SW 1271 (cell line): ENCODE data around the gene LIPC.

Source experiments
- DNase-seq, 2 experiments: peaks; one replicate each; lab custom pipeline; 2025; lab: John Stamatoyannopoulos, UW

LIPC gene

GRCh38 chr15:58458076-58458475 is 26.3 kb downstream of the LIPC start:
- no peak for DNase-seq

DNA sequence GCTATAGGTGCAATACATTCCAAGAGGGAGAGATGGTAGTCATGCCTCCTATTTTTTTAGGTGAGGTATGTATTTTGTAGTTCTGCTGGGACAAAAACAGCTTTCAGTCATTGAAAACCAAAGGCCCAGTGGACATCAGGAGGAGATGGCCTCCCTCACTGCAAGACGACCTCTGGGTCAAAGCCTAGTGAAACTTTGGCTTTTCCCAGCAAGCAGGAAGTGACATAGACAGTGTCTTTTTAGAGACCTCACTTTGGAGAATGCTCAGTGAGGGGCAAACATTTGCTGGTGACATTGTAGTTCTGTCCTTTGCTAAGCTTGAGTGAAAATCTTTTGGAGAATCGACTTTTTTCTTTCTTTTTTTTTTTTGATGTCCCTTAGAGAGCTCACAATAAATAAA is 27.3 kb downstream of the LIPC start:
- DNase-seq, result no peak

- DNase-seq, result no peak
These were observed 27.8 kb downstream of the LIPC start for GRCh38 chr15:58459560-58459959.

DNA sequence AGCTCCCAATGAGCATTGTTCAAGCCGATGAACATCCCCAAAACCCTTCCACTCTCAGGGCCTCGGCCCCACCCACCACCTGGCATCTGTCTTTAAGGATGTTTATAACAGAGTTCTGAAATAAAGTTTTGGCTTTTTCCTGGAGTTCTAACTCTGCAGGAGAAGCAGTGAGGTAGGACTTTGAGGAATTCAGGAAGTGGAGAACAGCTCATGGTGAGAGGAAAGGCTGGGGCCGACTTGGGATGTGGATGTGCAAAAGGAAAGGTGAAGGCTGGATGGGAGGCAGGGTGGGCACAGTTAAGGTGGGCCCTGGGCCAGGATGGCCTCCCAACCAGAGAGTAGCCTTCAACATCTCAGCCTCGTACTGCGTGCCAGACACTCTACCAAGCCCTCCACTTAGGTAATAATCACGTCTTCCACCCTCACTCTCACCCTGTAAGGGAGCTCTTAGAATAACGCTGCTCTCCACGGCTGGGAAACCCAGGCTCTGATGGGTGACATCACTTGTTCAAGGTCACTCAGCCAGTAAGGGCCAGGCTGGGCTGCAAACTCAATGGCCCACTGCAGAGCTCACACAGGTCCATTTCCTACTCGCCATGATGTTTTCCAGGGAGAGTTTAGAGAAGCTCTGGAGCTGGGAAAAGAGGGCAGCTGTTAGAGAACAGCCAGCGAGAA is 28.5 kb downstream of the LIPC start:
- DNase-seq, result no peak

GRCh38 chr15:58460872-58461271 is 29.1 kb downstream of the LIPC start:
- no peak for DNase-seq

GRCh38 chr15:58462547-58462946 is 30.8 kb downstream of the LIPC start:
- no peak for DNase-seq

DNA sequence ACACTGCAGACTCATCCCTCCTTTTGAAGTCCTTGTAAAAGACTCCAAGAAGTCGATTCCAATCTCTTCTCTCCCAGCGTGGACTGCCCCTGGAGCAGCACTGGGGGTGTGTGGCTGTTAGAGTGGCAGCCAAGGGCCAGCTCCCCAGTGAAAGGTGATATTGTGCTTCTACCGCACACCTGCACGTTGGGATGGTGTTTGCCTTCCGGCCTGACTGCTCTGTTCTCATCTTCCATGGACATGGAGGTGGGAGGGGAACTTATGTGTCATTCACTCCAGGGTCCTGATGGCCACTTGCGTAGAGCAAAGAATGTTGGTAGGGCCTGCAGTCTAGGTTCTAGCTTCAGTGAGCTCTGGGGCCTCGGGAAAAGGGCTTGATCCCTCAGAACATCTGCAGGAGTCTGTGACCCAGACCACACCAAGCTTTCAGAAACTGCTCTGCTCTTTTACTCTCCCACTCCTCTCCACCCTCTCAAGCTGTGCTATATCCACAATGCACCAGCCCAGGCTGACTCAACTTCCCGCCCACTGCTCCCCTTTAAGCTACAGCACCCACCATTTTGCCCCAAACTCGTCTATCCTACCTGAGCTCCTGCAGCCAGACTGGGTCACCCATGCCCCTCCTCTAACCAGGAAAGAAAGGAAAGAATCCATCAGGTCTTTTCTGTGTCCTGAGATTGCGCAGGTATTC is 31.3 kb downstream of the LIPC start:
- no peak for DNase-seq

GRCh38 chr15:58463815-58464650 is 32.2 kb downstream of the LIPC start:
- no peak for DNase-seq

GRCh38 chr15:58465070-58465469 is 33.3 kb downstream of the LIPC start:
- no peak for DNase-seq

- no peak for DNase-seq
These were observed 34.2 kb downstream of the LIPC start for GRCh38 chr15:58465866-58466517.

GRCh38 chr15:58466566-58466965 is 34.8 kb downstream of the LIPC start:
- DNase-seq, result no peak

DNA sequence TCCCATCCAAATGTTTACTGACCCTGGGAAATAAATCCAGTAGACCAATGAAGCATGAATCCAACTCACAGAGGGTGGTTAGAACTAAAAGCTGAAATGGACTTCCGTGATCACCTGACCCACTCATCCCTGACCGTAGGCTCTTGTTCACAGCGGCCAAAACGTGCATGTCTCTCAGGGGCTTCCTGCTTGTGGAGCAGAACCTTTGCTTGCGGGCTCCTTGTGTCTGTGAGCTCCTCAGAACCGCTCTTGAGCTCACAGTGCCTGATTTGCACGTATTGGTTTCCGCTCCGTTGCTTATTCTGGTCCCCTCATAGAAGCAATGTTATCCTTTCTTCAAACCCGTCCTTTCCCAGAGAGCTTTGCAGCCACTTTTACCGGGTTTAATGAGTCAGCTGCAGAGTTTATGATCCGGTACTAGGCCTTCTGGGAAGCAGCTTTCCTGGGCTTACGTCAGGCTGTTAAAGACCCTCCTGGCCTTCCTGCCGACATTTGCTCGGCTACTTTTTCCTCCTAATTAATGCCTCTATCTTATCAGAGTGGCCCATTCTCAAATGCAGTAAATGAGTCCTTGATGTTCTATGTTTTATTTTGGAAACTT is 35.4 kb downstream of the LIPC start:
- no peak for DNase-seq

GRCh38 chr15:58467722-58468423 is 36.1 kb downstream of the LIPC start:
- DNase-seq, result no peak

GRCh38 chr15:58469432-58470353 is 37.9 kb downstream of the LIPC start:
- peak; percentile 87 to 96 for DNase-seq

- no peak for DNase-seq
These were observed 39.6 kb downstream of the LIPC start for GRCh38 chr15:58471348-58471747.

- no peak for DNase-seq
These were observed 40.4 kb downstream of the LIPC start for GRCh38 chr15:58472221-58472620.

GRCh38 chr15:58472821-58473581 is 41.2 kb downstream of the LIPC start:
- DNase-seq, result peak in 1 of 2 experiments; percentile 18

DNA sequence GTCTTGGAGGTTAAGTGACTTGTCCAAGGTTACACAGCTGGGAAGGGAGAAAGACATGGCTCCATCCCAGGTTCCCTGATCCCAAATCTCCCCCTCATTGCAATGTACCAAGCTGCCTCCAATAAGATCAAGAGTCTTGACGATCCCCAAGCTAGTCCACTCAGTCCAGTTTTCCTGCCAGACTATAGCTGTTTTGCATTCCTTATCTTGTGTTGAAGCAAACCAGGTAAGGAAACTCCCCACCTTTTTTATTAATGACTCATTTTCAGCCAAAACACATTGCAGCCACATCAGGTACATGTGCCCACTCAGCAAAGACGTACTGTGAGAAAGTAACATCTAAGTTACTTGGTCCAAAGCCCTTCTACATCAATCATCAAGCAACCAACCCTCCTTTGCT is 41.9 kb downstream of the LIPC start:
- peak; percentile 39 to 69 for DNase-seq

- no peak for DNase-seq
These were observed 43.0 kb downstream of the LIPC start for GRCh38 chr15:58474741-58475323.
